ENCODE results near the gene IGSF11. TPM values are rescaled to one million over a fixed set of nuclear protein-coding genes. Genes with fewer than 3 reads are reported as not detected.
"Not testable (repeated sequence)": the region's sequence is repeated elsewhere in the genome, so short reads cannot be mapped to it uniquely, and the experiment has no call there.

IGSF11 gene
- total RNA-seq, 1 experiment from 2014 or later: 0.08 TPM

GRCh38 chr3:118977671-118978392 lies 56.8 kb downstream of the IGSF11 start:
- Histone ChIP-seq H3K9me3 (replicated peaks) (no peaks in the 10 kb centered on the region), H3K36me3 (no peaks in the 10 kb centered on the region), H3K27me3 (no peaks in the 10 kb centered on the region; the same call in 1 of the 2 replicates), H3K27ac (no peak overlapping the region), H3K4me3 (no peak overlapping the region), H3K4me1 (peaks cover 11% of the 10 kb centered on the region)
- peak in 1 of 2 experiments; percentile 3 for DNase-seq

GRCh38 chr3:118977118-118977517 lies 57.5 kb downstream of the IGSF11 start:
- Histone ChIP-seq H3K4me3 (no peak overlapping the region), H3K9me3 (replicated peaks) (no peaks in the 10 kb centered on the region), H3K27ac (no peak overlapping the region), H3K27me3 (no peaks in the 10 kb centered on the region; the same call in 1 of the 2 replicates), H3K36me3 (no peaks in the 10 kb centered on the region), H3K4me1 (peaks cover 11% of the 10 kb centered on the region)
- DNase-seq: peak; percentile 22 to 25

- not testable (repeated sequence) for H3K9me3 ChIP-seq (replicated peaks); H3K4me3 ChIP-seq; H3K27me3 ChIP-seq; DNase-seq; H3K27ac ChIP-seq; H3K36me3 ChIP-seq
- peaks cover 11% of the 10 kb centered on the region for H3K4me1 ChIP-seq
These were observed 59.2 kb downstream of the IGSF11 start for GRCh38 chr3:118975476-118975875.

GRCh38 chr3:118974356-118975097 lies 60.1 kb downstream of the IGSF11 start:
- H3K27ac ChIP-seq: no peak overlapping the region
- H3K27me3 ChIP-seq: no peaks in the 10 kb centered on the region; the same call in 1 of the 2 replicates

GRCh38 chr3:118973050-118973449 lies 61.6 kb downstream of the IGSF11 start:
- Histone ChIP-seq H3K27me3 (no peaks in the 10 kb centered on the region), H3K4me3 (no peak overlapping the region)

More at GRCh38 chr3:118974356-118975097, 60.1 kb downstream of the IGSF11 start:
- Histone ChIP-seq H3K9me3 (replicated peaks) (no peaks in the 10 kb centered on the region), H3K4me1 (peaks cover 11% of the 10 kb centered on the region), H3K36me3 (no peaks in the 10 kb centered on the region), H3K4me3 (no peak overlapping the region)
- no peak for DNase-seq

GRCh38 chr3:118970819-118971218 lies 63.8 kb downstream of the IGSF11 start:
- H3K4me1 ChIP-seq: no peaks in the 10 kb centered on the region
- H3K27ac ChIP-seq: no peak overlapping the region
- H3K36me3 ChIP-seq: no peaks in the 10 kb centered on the region
- no peaks in the 10 kb centered on the region for H3K9me3 ChIP-seq (replicated peaks)
- DNase-seq: no peak
- H3K4me3 ChIP-seq: no peak overlapping the region
- H3K27me3 ChIP-seq: no peaks in the 10 kb centered on the region

More at GRCh38 chr3:118973050-118973449, 61.6 kb downstream of the IGSF11 start:
- H3K9me3 ChIP-seq (replicated peaks): no peaks in the 10 kb centered on the region
- no peak overlapping the region for H3K27ac ChIP-seq
- H3K4me1 ChIP-seq: peaks cover 11% of the 10 kb centered on the region
- H3K36me3 ChIP-seq: no peaks in the 10 kb centered on the region
- no peak for DNase-seq

- no peak for DNase-seq
- H3K4me1 ChIP-seq: no peaks in the 10 kb centered on the region
- no peaks in the 10 kb centered on the region for H3K27me3 ChIP-seq
- no peak overlapping the region for H3K4me3 ChIP-seq
- no peak overlapping the region for H3K27ac ChIP-seq
- H3K9me3 ChIP-seq (replicated peaks): no peaks in the 10 kb centered on the region
- H3K36me3 ChIP-seq: no peaks in the 10 kb centered on the region
These were observed 66.0 kb downstream of the IGSF11 start for GRCh38 chr3:118968640-118969039.

GRCh38 chr3:118968111-118968510 lies 66.5 kb downstream of the IGSF11 start:
- no peak overlapping the region for H3K4me3 ChIP-seq
- no peaks in the 10 kb centered on the region for H3K27me3 ChIP-seq
- H3K4me1 ChIP-seq: no peaks in the 10 kb centered on the region
- DNase-seq: no peak
- no peaks in the 10 kb centered on the region for H3K36me3 ChIP-seq
- no peaks in the 10 kb centered on the region for H3K9me3 ChIP-seq (replicated peaks)
- no peak overlapping the region for H3K27ac ChIP-seq

GRCh38 chr3:118966700-118967099 lies 67.9 kb downstream of the IGSF11 start:
- Histone ChIP-seq H3K4me1 (no peaks in the 10 kb centered on the region), H3K9me3 (replicated peaks) (no peaks in the 10 kb centered on the region), H3K27me3 (no peaks in the 10 kb centered on the region)

GRCh38 chr3:118963711-118964110 lies 70.9 kb downstream of the IGSF11 start:
- Histone ChIP-seq H3K27ac (no peak overlapping the region), H3K4me3 (no peak overlapping the region), H3K36me3 (no peaks in the 10 kb centered on the region), H3K4me1 (peaks cover 12% of the 10 kb centered on the region), H3K27me3 (no peaks in the 10 kb centered on the region), H3K9me3 (replicated peaks) (no peaks in the 10 kb centered on the region)
- DNase-seq: no peak

More at GRCh38 chr3:118966700-118967099, 67.9 kb downstream of the IGSF11 start:
- Histone ChIP-seq H3K4me3 (no peak overlapping the region), H3K27ac (no peak overlapping the region), H3K36me3 (no peaks in the 10 kb centered on the region)
- no peak for DNase-seq

- H3K27ac ChIP-seq: no peak overlapping the region
- DNase-seq: peak; percentile 33 to 78
- no peaks in the 10 kb centered on the region for H3K9me3 ChIP-seq (replicated peaks)
- H3K4me1 ChIP-seq: peaks cover 12% of the 10 kb centered on the region
- no peak overlapping the region for H3K4me3 ChIP-seq
- H3K27me3 ChIP-seq: no peaks in the 10 kb centered on the region
- no peaks in the 10 kb centered on the region for H3K36me3 ChIP-seq
These were observed 73.7 kb downstream of the IGSF11 start for GRCh38 chr3:118960876-118961450.

- Histone ChIP-seq H3K27me3 (no peaks in the 10 kb centered on the region), H3K9me3 (replicated peaks) (no peaks in the 10 kb centered on the region), H3K36me3 (no peaks in the 10 kb centered on the region), H3K4me1 (peaks cover 9% of the 10 kb centered on the region), H3K4me3 (no peak overlapping the region), H3K27ac (no peak overlapping the region)
- DNase-seq: no peak
These were observed 78.6 kb downstream of the IGSF11 start for GRCh38 chr3:118955914-118956556.

GRCh38 chr3:118951089-118951488 lies 83.6 kb downstream of the IGSF11 start:
- DNase-seq: no peak
- Histone ChIP-seq H3K4me1 (no peaks in the 10 kb centered on the region), H3K36me3 (no peaks in the 10 kb centered on the region), H3K27me3 (peaks cover 6% of the 10 kb centered on the region; the same call in 1 of the 2 replicates), H3K27ac (no peak overlapping the region), H3K4me3 (no peak overlapping the region), H3K9me3 (replicated peaks) (no peaks in the 10 kb centered on the region)

GRCh38 chr3:118949113-118949760 lies 85.4 kb downstream of the IGSF11 start:
- no peaks in the 10 kb centered on the region for H3K9me3 ChIP-seq (replicated peaks)
- DNase-seq: no peak
- no peaks in the 10 kb centered on the region for H3K36me3 ChIP-seq
- H3K27ac ChIP-seq: no peak overlapping the region
- no peaks in the 10 kb centered on the region for H3K4me1 ChIP-seq
- H3K4me3 ChIP-seq: no peak overlapping the region
- peaks cover 6% of the 10 kb centered on the region; the same call in 1 of the 2 replicates for H3K27me3 ChIP-seq

Measured in SJCRH30 (cell line).